ENCODE data around the gene FREM3. TPM values are rescaled to one million over a fixed set of nuclear protein-coding genes. Genes with fewer than 3 reads are reported as not detected.
"Not testable (repeated sequence)": the region's sequence is repeated elsewhere in the genome, so short reads cannot be mapped to it uniquely, and the experiment has no call there.

Gene FREM3
- total RNA-seq, 1 experiment from 2014 or later = not detected

GRCh38 chr4:143539670-143540023, 160.8 kb downstream of the FREM3 start:
- DNase-seq (ENCODE audit: unreplicated experiment) = no peak
- no peak for TF ChIP-seq CTCF (IDR thresholded peaks at IDR 0.05; ENCODE audit: unreplicated experiment)
- no peaks in the 10 kb centered on the region for H3K9me3 Mint-ChIP-seq (ENCODE audit: unreplicated experiment)
- CTCF ChIA-PET = no interaction called here
- H3K36me3 Mint-ChIP-seq (ENCODE audit: insufficient read depth, unreplicated experiment) = peaks cover 94% of the 10 kb centered on the region
- no peak overlapping the region for H3K27ac Mint-ChIP-seq (ENCODE audit: low read depth, unreplicated experiment)
- no peaks in the 10 kb centered on the region for H3K4me1 Mint-ChIP-seq (ENCODE audit: insufficient read depth, unreplicated experiment)
- no TSS peak for BruUV-seq (replicated peaks)
- no peaks in the 10 kb centered on the region for H3K27me3 Mint-ChIP-seq (ENCODE audit: insufficient read depth, unreplicated experiment)
- H3K4me3 Mint-ChIP-seq (ENCODE audit: unreplicated experiment) = no peak overlapping the region
- intact Hi-C loops (cut with micrococcal nuclease) = no loop called here
- POLR2A ChIA-PET = no interaction called here

- Mint-ChIP-seq H3K4me1 (ENCODE audit: insufficient read depth, unreplicated experiment) (no peaks in the 10 kb centered on the region), H3K4me3 (ENCODE audit: unreplicated experiment) (no peak overlapping the region), H3K27me3 (ENCODE audit: insufficient read depth, unreplicated experiment) (no peaks in the 10 kb centered on the region), H3K27ac (ENCODE audit: low read depth, unreplicated experiment) (no peak overlapping the region), H3K9me3 (ENCODE audit: unreplicated experiment) (no peaks in the 10 kb centered on the region), H3K36me3 (ENCODE audit: insufficient read depth, unreplicated experiment) (peaks cover 89% of the 10 kb centered on the region)
- no TSS peak for BruUV-seq (replicated peaks)
- TF ChIP-seq CTCF (IDR thresholded peaks at IDR 0.05; ENCODE audit: unreplicated experiment) = no peak
- ChIA-PET POLR2A (no interaction called here), CTCF (no interaction called here)
- no peak for DNase-seq (ENCODE audit: unreplicated experiment)
- intact Hi-C loops (cut with micrococcal nuclease) = no loop called here
Observed at GRCh38 chr4:143538979-143539669, 161.4 kb downstream of the FREM3 start.

GRCh38 chr4:143531788-143532491, 168.5 kb downstream of the FREM3 start:
- Mint-ChIP-seq H3K4me1 (ENCODE audit: insufficient read depth, unreplicated experiment) (peaks cover 4% of the 10 kb centered on the region), H3K4me3 (ENCODE audit: unreplicated experiment) (no peak overlapping the region), H3K27me3 (ENCODE audit: insufficient read depth, unreplicated experiment) (no peaks in the 10 kb centered on the region), H3K9me3 (ENCODE audit: unreplicated experiment) (no peaks in the 10 kb centered on the region), H3K27ac (ENCODE audit: low read depth, unreplicated experiment) (peak overlapping the region; percentile 49), H3K36me3 (ENCODE audit: insufficient read depth, unreplicated experiment) (peaks cover 85% of the 10 kb centered on the region)
- TF ChIP-seq CTCF (IDR thresholded peaks at IDR 0.05; ENCODE audit: unreplicated experiment) = no peak
- BruUV-seq (replicated peaks) = no TSS peak
- ChIA-PET POLR2A (interaction anchor here (1.2 kb wide), 2 partner anchors 18 to 19 kb away, joined by 3 read pairs; partner anchors contain the start of gene SMARCA5), CTCF (interaction anchor here (0.6 to 2.4 kb wide), 16 partner anchors 9 to 1577 kb away, joined by 3 to 14 read pairs (median 3); no protein-coding TSS in a partner anchor)
- DNase-seq (ENCODE audit: unreplicated experiment) = no peak
- intact Hi-C loops (cut with micrococcal nuclease) = no loop called here

GRCh38 chr4:143531380-143531779, 169.1 kb downstream of the FREM3 start:
- Mint-ChIP-seq H3K36me3 (ENCODE audit: insufficient read depth, unreplicated experiment) (peaks cover 85% of the 10 kb centered on the region), H3K4me1 (ENCODE audit: insufficient read depth, unreplicated experiment) (peaks cover 4% of the 10 kb centered on the region), H3K27me3 (ENCODE audit: insufficient read depth, unreplicated experiment) (no peaks in the 10 kb centered on the region), H3K9me3 (ENCODE audit: unreplicated experiment) (no peaks in the 10 kb centered on the region), H3K27ac (ENCODE audit: low read depth, unreplicated experiment) (peak overlapping the region; percentile 49), H3K4me3 (ENCODE audit: unreplicated experiment) (no peak overlapping the region)
- BruUV-seq (replicated peaks) = no TSS peak
- ChIA-PET CTCF (interaction anchor here (0.6 to 2.4 kb wide), 18 partner anchors 9 to 1531 kb away, joined by 3 to 14 read pairs (median 3); no protein-coding TSS in a partner anchor), POLR2A (interaction anchor here (0.6 to 1.2 kb wide), 3 partner anchors 17 to 150 kb away, joined by 3 read pairs; partner anchors contain the start of gene SMARCA5)
- intact Hi-C loops (cut with micrococcal nuclease) = no loop called here
- peak; percentile 22 for DNase-seq (ENCODE audit: unreplicated experiment)
- TF ChIP-seq CTCF (IDR thresholded peaks at IDR 0.05; ENCODE audit: unreplicated experiment) = peak; percentile 43

GRCh38 chr4:143528046-143528445, 172.4 kb downstream of the FREM3 start:
- H3K4me3 Mint-ChIP-seq (ENCODE audit: unreplicated experiment); H3K4me1 Mint-ChIP-seq (ENCODE audit: insufficient read depth, unreplicated experiment); DNase-seq (ENCODE audit: unreplicated experiment); CTCF ChIA-PET; intact Hi-C loops (cut with micrococcal nuclease); BruUV-seq (replicated peaks); H3K9me3 Mint-ChIP-seq (ENCODE audit: unreplicated experiment); H3K27me3 Mint-ChIP-seq (ENCODE audit: insufficient read depth, unreplicated experiment): not testable (repeated sequence)
- peaks cover 90% of the 10 kb centered on the region for H3K36me3 Mint-ChIP-seq (ENCODE audit: insufficient read depth, unreplicated experiment)
- peak overlapping the region; percentile 33 for H3K27ac Mint-ChIP-seq (ENCODE audit: low read depth, unreplicated experiment)
- POLR2A ChIA-PET = interaction anchor here (0.7 to 2.1 kb wide), 2 partner anchors 14 to 15 kb away, joined by 3 to 5 read pairs; partner anchors contain the start of gene SMARCA5
